A549 (cell line): Measurements from ENCODE around the gene RAB1B. TPM values are rescaled to one million over a fixed set of nuclear protein-coding genes. Genes with fewer than 3 reads are reported as not detected.
A peak's percentile ranks its signal among the peaks of the same experiment; 100 is the strongest.
"Not testable (repeated sequence)": the region's sequence is repeated elsewhere in the genome, so short reads cannot be mapped to it uniquely, and the experiment has no call there.

Source experiments
- ATAC-seq, 2 experiments: fragments of 200-7000 bp in 1 of 2; fragments of >200 bp in 1 of 2; cut with Nextera tagmentation in 1 of 2; cut with Tn5 transposase in 1 of 2; 3 replicates each; pipeline versions ENCODE4 v1.8.0 to v1.9.1; 2018 to 2020; ENCODE audit warnings: mild to moderate bottlenecking in 1 of 2, moderate library complexity in 1 of 2
- CTCF ChIA-PET: fragments of 300-600 bp; sonication (Branson Sonifier 250); formaldehyde crosslinking; extraction: SDS; loops from one replicate; lab custom pipeline; 2021; ENCODE audit warnings: antibody characterized with exemption, inconsistent platforms; lab: Yijun Ruan, JAX
- POLR2A ChIA-PET: fragments of 350-600 bp; formaldehyde crosslinking; extraction: SDS; loops from one replicate; lab custom pipeline; 2021; ENCODE audit warnings: antibody characterized with exemption, inconsistent platforms; lab: Yijun Ruan, JAX
- DNase-seq, 2 experiments: peaks; one replicate each; pipeline versions ENCODE4 v3.0.0 to v3.0.0-alpha.2; 2011 to 2016; ENCODE audit warnings: low read depth in 1 of 2, low spot score in 1 of 2
- FAIRE-seq: peaks from 2 replicates; lab custom pipeline; 2011; peaks lifted over from hg19 to GRCh38; lab: Jason Lieb, UNC
- H3K27ac ChIP-seq, 2 experiments: fragments of >200 bp; sonication (Bioruptor Twin); formaldehyde crosslinking; 3 replicates each; pipeline ENCODE4 v1.5.1; 2016 to 2017
- H3K4me1 ChIP-seq: fragments of >200 bp; sonication (Bioruptor Twin); formaldehyde crosslinking; 3 replicates; pipeline ENCODE4 v1.6.1; 2016
- H3K4me2 ChIP-seq: fragments of >200 bp; sonication (Bioruptor Twin); formaldehyde crosslinking; 3 replicates; pipeline ENCODE4 v1.6.1; 2016
- H3K4me3 ChIP-seq: fragments of >200 bp; sonication (Bioruptor Twin); formaldehyde crosslinking; 3 replicates; pipeline ENCODE4 v1.5.1; 2016
- H3K9me3 ChIP-seq: fragments of >200 bp; sonication (Bioruptor Twin); formaldehyde crosslinking; 3 replicates; pipeline ENCODE4 v1.6.1; 2016
- ATOH8 ChIP-seq: fragments of 250-450 bp; sonication (Bioruptor Pico); IDR thresholded peaks from 2 replicates; pipeline ENCODE4 v1.5.0; 2020; ENCODE audit warnings: low read depth, mild to moderate bottlenecking, moderate library complexity
- CHD2 ChIP-seq: fragments of 150-350 bp; IDR thresholded peaks from 2 replicates; pipeline ENCODE4 v1.6.1; 2014; ENCODE audit warnings: low read length; ENCODE audit not compliant: partially characterized antibody
- CHD4 ChIP-seq: fragments of 200-600 bp; sonication (generic); IDR thresholded peaks from 2 replicates; pipeline ENCODE4 v1.6.1; 2016; ENCODE audit warnings: antibody characterized with exemption, mild to moderate bottlenecking, borderline replicate concordance
- ELK1 ChIP-seq: fragments of 150-350 bp; IDR thresholded peaks from 2 replicates; pipeline ENCODE4 v1.6.1; 2014; ENCODE audit warnings: low read depth, mild to moderate bottlenecking, low read length
- EP300 ChIP-seq, 2 experiments: fragments of >200 bp; sonication (Bioruptor Twin); formaldehyde crosslinking; IDR thresholded peaks; 2 replicates in 1 of 2; 3 replicates in 1 of 2; pipeline ENCODE4 v1.6.1; 2016 to 2017
- ESRRA ChIP-seq: fragments of 150-350 bp; IDR thresholded peaks from 2 replicates; pipeline ENCODE4 v1.6.1; 2014; ENCODE audit warnings: mild to moderate bottlenecking, low read length, borderline replicate concordance
- FOSL2 ChIP-seq, 2 experiments: fragments of 450-650 bp in 1 of 2; fragments of >200 bp in 1 of 2; sonication (Bioruptor Twin) in 1 of 2; formaldehyde crosslinking; IDR thresholded peaks; 2 replicates each; pipeline versions ENCODE4 v1.5.0 to v1.6.1; 2016 to 2020; ENCODE audit warnings: mild to moderate bottlenecking in 1 of 2, moderate library complexity in 1 of 2
- GATA3 ChIP-seq: IDR thresholded peaks from 2 replicates; pipeline ENCODE4 v1.6.1; 2012; ENCODE audit warnings: borderline replicate concordance
- HDAC2 ChIP-seq: fragments of 200-600 bp; sonication (generic); IDR thresholded peaks from 2 replicates; pipeline ENCODE4 v1.6.1; 2016
- HEYL ChIP-seq: fragments of 250-450 bp; sonication (Bioruptor Pico); IDR thresholded peaks from 2 replicates; pipeline ENCODE4 v1.8.0; 2021; ENCODE audit warnings: mild to moderate bottlenecking, moderate library complexity
- HOXB13 ChIP-seq: fragments of 250-450 bp; sonication (Bioruptor Pico); IDR thresholded peaks from 2 replicates; pipeline ENCODE4 v1.5.0; 2020; ENCODE audit warnings: low read depth, mild to moderate bottlenecking, moderate library complexity
- KDM1A ChIP-seq: fragments of 200-600 bp; sonication (generic); IDR thresholded peaks from 2 replicates; pipeline ENCODE4 v1.6.1; 2016; ENCODE audit warnings: low read depth, mild to moderate bottlenecking
- MAFK ChIP-seq: fragments of 450-650 bp; IDR thresholded peaks from 2 replicates; pipeline ENCODE4 v1.6.1; 2014; ENCODE audit not compliant: partially characterized antibody
- MAZ ChIP-seq: fragments of 150-350 bp; IDR thresholded peaks from 2 replicates; pipeline ENCODE4 v1.6.1; 2014; ENCODE audit warnings: antibody characterized with exemption, low read depth, low read length, borderline replicate concordance
- MYC ChIP-seq: IDR thresholded peaks from 2 replicates; pipeline ENCODE4 v1.6.1; 2012; ENCODE audit warnings: mild to moderate bottlenecking, inconsistent platforms, low read length, improper control_type of control experiment, borderline replicate concordance
- NPAS2 ChIP-seq: fragments of 250-450 bp; sonication (Bioruptor Pico); IDR thresholded peaks from 2 replicates; pipeline ENCODE4 v1.8.0; 2022; ENCODE audit warnings: mild to moderate bottlenecking, moderate library complexity, borderline replicate concordance
- SREBF2 ChIP-seq: fragments of 450-650 bp; IDR thresholded peaks from 2 replicates; pipeline ENCODE4 v1.6.1; 2014; ENCODE audit warnings: mild to moderate bottlenecking, moderate library complexity
- TFCP2L1 ChIP-seq: fragments of 250-450 bp; sonication (Bioruptor Pico); IDR thresholded peaks from 2 replicates; pipeline ENCODE4 v1.5.0; 2021; ENCODE audit warnings: mild to moderate bottlenecking
- WGBS: methylation state at CpG from one replicate; pipeline ENCODE4 v1.1.6; 2017; ENCODE audit errors: missing lambda C conversion rate; 5-methylcytosine and 5-hydroxymethylcytosine counted together
- polyA plus RNA-seq, 4 experiments: library from polyadenylated mRNA; depleted of rRNA in 3 of 4; stranded (reverse); fragments of >200 nt; fragmentation: RNase III in 1 of 4; extraction: RNeasy Plus Mini Kit Qiagen cat#74134 plus additional on column Dnase treatment in 1 of 4; gene quantifications; 2 replicates in 3 of 4; 3 replicates in 1 of 4; pipeline ENCODE4 v1.2.3, GENCODE V29; 2011 to 2017
- TF ChIP-seq, protein P1 (sequence below): IDR thresholded peaks from 2 replicates; pipeline ENCODE4 v1.6.1; 2012
- TF ChIP-seq, protein P2 (sequence below): fragments of 250-450 bp; sonication (Bioruptor Pico); IDR thresholded peaks from 2 replicates; pipeline ENCODE4 v1.5.0; 2021; ENCODE audit warnings: mild to moderate bottlenecking, moderate library complexity, borderline replicate concordance

The RAB1B gene
- polyA plus RNA-seq, 2 of the 4 experiments (the other 2 are of a cell fraction) = 87.8 to 147 TPM

DNA sequence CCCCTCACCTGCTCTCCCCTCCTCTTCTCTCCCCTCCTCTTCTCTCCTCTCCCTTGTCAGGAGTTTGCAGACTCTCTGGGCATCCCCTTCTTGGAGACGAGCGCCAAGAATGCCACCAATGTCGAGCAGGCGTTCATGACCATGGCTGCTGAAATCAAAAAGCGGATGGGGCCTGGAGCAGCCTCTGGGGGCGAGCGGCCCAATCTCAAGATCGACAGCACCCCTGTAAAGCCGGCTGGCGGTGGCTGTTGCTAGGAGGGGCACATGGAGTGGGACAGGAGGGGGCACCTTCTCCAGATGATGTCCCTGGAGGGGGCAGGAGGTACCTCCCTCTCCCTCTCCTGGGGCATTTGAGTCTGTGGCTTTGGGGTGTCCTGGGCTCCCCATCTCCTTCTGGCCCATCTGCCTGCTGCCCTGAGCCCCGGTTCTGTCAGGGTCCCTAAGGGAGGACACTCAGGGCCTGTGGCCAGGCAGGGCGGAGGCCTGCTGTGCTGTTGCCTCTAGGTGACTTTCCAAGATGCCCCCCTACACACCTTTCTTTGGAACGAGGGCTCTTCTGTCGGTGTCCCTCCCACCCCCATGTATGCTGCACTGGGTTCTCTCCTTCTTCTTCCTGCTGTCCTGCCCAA, 7.7 kb downstream of the RAB1B start:
- no peak for FAIRE-seq
- Histone ChIP-seq H3K4me3 (no peak overlapping the region), H3K9me3 (no peaks in the 10 kb centered on the region), H3K4me1 (peaks cover 15% of the 10 kb centered on the region; the same call in 2 of the 3 replicates), H3K4me2 (no peak overlapping the region), H3K27ac (no peak overlapping the region)
- ATAC-seq = no peak
- 91% methylated on average over 14 of the region's 14 CpGs for WGBS
- TF ChIP-seq TFCP2L1 (CRISPR knock-in tag) = no peak
- no peak for TF ChIP-seq HEYL
- TF ChIP-seq FOSL2 (IDR thresholded peaks at IDR 0.05) = no peak
- TF ChIP-seq FOSL2 (CRISPR knock-in tag; IDR thresholded peaks at IDR 0.05) = no peak
- no peak for TF ChIP-seq CHD4
- TF ChIP-seq, protein P1, sequence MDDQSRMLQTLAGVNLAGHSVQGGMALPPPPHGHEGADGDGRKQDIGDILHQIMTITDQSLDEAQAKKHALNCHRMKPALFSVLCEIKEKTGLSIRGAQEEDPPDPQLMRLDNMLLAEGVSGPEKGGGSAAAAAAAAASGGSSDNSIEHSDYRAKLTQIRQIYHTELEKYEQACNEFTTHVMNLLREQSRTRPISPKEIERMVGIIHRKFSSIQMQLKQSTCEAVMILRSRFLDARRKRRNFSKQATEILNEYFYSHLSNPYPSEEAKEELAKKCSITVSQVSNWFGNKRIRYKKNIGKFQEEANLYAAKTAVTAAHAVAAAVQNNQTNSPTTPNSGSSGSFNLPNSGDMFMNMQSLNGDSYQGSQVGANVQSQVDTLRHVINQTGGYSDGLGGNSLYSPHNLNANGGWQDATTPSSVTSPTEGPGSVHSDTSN = no peak
- TF ChIP-seq EP300 (IDR thresholded peaks at IDR 0.05) = no peak
- TF ChIP-seq ESRRA = no peak
- no peak for TF ChIP-seq SREBF2
- TF ChIP-seq, protein P2, sequence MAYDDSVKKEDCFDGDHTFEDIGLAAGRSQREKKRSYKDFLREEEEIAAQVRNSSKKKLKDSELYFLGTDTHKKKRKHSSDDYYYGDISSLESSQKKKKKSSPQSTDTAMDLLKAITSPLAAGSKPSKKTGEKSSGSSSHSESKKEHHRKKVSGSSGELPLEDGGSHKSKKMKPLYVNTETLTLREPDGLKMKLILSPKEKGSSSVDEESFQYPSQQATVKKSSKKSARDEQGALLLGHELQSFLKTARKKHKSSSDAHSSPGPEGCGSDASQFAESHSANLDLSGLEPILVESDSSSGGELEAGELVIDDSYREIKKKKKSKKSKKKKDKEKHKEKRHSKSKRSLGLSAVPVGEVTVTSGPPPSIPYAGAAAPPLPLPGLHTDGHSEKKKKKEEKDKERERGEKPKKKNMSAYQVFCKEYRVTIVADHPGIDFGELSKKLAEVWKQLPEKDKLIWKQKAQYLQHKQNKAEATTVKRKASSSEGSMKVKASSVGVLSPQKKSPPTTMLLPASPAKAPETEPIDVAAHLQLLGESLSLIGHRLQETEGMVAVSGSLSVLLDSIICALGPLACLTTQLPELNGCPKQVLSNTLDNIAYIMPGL (CRISPR knock-in tag) = no peak
- no peak for TF ChIP-seq MAFK
- TF ChIP-seq MYC = no peak
- no peak for TF ChIP-seq ATOH8
- no peak for TF ChIP-seq NPAS2 (CRISPR knock-in tag)
- no peak for TF ChIP-seq ELK1
- TF ChIP-seq MAZ = no peak
- no peak for TF ChIP-seq HOXB13 (CRISPR knock-in tag)
- TF ChIP-seq GATA3 = no peak
- TF ChIP-seq CHD2 = no peak
- TF ChIP-seq HDAC2 = no peak
- no peak for TF ChIP-seq KDM1A
- POLR2A ChIA-PET = no interaction called here
- CTCF ChIA-PET = interaction anchor here (1.2 kb wide), 1 partner anchor 17 kb away, joined by 4 read pairs; no protein-coding TSS in a partner anchor
- no peak for DNase-seq

DNA sequence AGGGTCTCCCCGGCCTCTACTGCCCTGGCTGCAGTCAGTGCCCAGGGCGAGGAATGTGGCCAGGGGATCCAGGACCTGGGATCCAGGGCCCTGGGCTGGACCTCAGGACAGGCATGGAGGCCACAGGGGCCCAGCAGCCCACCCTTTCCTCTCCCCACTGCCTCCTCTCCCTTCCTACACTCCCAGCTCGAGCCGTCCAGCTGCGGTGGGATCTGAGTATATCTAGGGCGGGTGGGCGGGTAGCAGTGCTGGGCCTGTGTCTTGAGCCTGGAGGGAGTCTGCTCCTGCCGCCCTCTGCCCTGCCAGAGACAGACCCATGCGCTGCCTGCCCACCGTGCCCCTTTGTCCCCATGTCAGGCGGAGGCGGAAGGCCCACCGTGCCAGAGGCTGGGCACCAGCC, 8.2 kb downstream of the RAB1B start:
- peak in 1 of 2 experiments; percentile 1; a peak in 1 of 6 replicates for ATAC-seq
- not testable (repeated sequence) for FAIRE-seq, H3K27ac ChIP-seq, H3K4me3 ChIP-seq, DNase-seq, H3K4me2 ChIP-seq, H3K9me3 ChIP-seq
- POLR2A ChIA-PET = interaction anchor here (0.5 kb wide), 1 partner anchor 32 kb away, joined by 3 read pairs; no protein-coding TSS in a partner anchor
- WGBS = 90% methylated on average over 13 of the region's 13 CpGs
- H3K4me1 ChIP-seq = peaks cover 19% of the 10 kb centered on the region; the same call in 2 of the 3 replicates
- CTCF ChIA-PET = interaction anchor here (1.3 kb wide), 1 partner anchor 10 kb away, joined by 3 read pairs; no protein-coding TSS in a partner anchor

DNA sequence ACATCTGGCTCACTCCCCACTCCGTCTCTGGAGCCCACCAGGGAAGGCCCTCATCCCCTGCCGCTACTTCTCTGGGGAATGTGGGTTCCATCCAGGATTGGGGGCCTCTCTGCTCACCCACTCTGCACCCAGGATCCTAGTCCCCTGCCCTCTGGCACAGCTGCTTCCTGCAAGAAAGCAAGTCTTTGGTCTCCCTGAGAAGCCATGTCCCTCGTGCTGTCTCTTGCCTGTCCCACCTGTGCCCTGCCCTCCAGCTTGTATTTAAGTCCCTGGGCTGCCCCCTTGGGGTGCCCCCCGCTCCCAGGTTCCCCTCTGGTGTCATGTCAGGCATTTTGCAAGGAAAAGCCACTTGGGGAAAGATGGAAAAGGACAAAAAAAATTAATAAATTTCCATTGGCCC, 8.6 kb downstream of the RAB1B start:
- H3K4me1 ChIP-seq = peaks cover 22% of the 10 kb centered on the region
- not testable (repeated sequence) for H3K27ac ChIP-seq, FAIRE-seq, H3K4me2 ChIP-seq, H3K4me3 ChIP-seq, H3K9me3 ChIP-seq, DNase-seq
- 86% methylated on average over 4 of the region's 4 CpGs for WGBS
- ChIA-PET CTCF (interaction anchor here (1.3 kb wide), 1 partner anchor 9 kb away, joined by 3 read pairs; no protein-coding TSS in a partner anchor), POLR2A (interaction anchor here (0.5 to 1.5 kb wide), 2 partner anchors 9 to 32 kb away, joined by 3 read pairs; no protein-coding TSS in a partner anchor)
- peak in 1 of 2 experiments; percentile 3; a peak in 2 of 6 replicates for ATAC-seq
